IMR-90 (cell line): ENCODE data around the gene OPCML. TPM values are rescaled to one million over a fixed set of nuclear protein-coding genes. Genes with fewer than 3 reads are reported as not detected.

Experiments used
- ATAC-seq: fragments of 200-7000 bp; cut with Tn5 transposase; 2 replicates; pipeline ENCODE4 v1.9.1; 2020; ENCODE audit warnings: low read depth, mild to moderate bottlenecking, moderate library complexity
- BruUV-seq: library from RNA; stranded (reverse); fragments of 400-500 nt; replicated peaks from 2 replicates; lab custom pipeline; 2021; lab: Mats Ljungman, UMichigan
- CTCF ChIA-PET: fragments of 300-600 bp; formaldehyde crosslinking; extraction: SDS; loops from one replicate; lab custom pipeline; 2021; ENCODE audit warnings: antibody characterized with exemption; lab: Yijun Ruan, JAX
- POLR2A ChIA-PET: fragments of 300-600 bp; sonication (Branson Sonifier 250); formaldehyde crosslinking; loops from one replicate; lab custom pipeline; 2022; ENCODE audit warnings: antibody characterized with exemption; ENCODE audit not compliant: unreplicated experiment; lab: Charles Lee
- DNase-seq: peaks from one replicate; pipeline ENCODE4 v3.0.0; 2013
- H2AFZ ChIP-seq: replicated peaks from 2 replicates; pipeline ENCODE3; 2013; ENCODE audit warnings: low read length, mild to moderate bottlenecking; ENCODE audit not compliant: poor library complexity
- H2AK5ac ChIP-seq: 2 replicates; pipeline ENCODE4 v1.6.1; 2013; ENCODE audit warnings: low read depth, low read length, inconsistent platforms
- H2AK9ac ChIP-seq: replicated peaks from 2 replicates; pipeline ENCODE3; 2013; ENCODE audit warnings: mild to moderate bottlenecking, low read depth, low read length, moderate library complexity; ENCODE audit not compliant: poor library complexity
- H2BK120ac ChIP-seq: 2 replicates; pipeline ENCODE4 v1.6.1; 2013; ENCODE audit warnings: low read depth, low read length, inconsistent platforms
- H2BK15ac ChIP-seq: 3 replicates; pipeline ENCODE4 v1.6.1; 2013; ENCODE audit warnings: low read depth, low read length, inconsistent platforms
- H2BK20ac ChIP-seq: 2 replicates; pipeline ENCODE4 v1.6.1; 2013; ENCODE audit warnings: low read depth, mild to moderate bottlenecking, inconsistent platforms, low read length, moderate library complexity
- H2BK5ac ChIP-seq: 2 replicates; pipeline ENCODE4 v1.6.1; 2013; ENCODE audit warnings: mild to moderate bottlenecking, low read depth, low read length, inconsistent platforms; ENCODE audit not compliant: poor library complexity, severe bottlenecking
- H3K14ac ChIP-seq: replicated peaks from 2 replicates; pipeline ENCODE4 v1.6.1; 2013; ENCODE audit warnings: low read depth, low read length, inconsistent platforms
- H3K18ac ChIP-seq: 2 replicates; pipeline ENCODE4 v1.6.1; 2013; ENCODE audit warnings: low read depth, low read length, control low read depth
- H3K23ac ChIP-seq: 2 replicates; pipeline ENCODE4 v1.6.1; 2013; ENCODE audit warnings: low read depth, low read length, inconsistent platforms
- H3K27ac ChIP-seq: 2 replicates; pipeline ENCODE4 v1.5.1; 2013; ENCODE audit warnings: mild to moderate bottlenecking, control low read depth, low read length; ENCODE audit not compliant: insufficient read depth
- H3K27me3 ChIP-seq: 2 replicates; pipeline ENCODE4 v1.6.1; 2013; ENCODE audit warnings: low read length; ENCODE audit not compliant: control insufficient read depth, insufficient read depth
- H3K36me3 ChIP-seq: 2 replicates; pipeline ENCODE4 v1.6.1; 2013; ENCODE audit warnings: low read length, mixed read lengths; ENCODE audit not compliant: control insufficient read depth, insufficient read depth
- H3K4ac ChIP-seq: 2 replicates; pipeline ENCODE4 v1.6.1; 2013; ENCODE audit warnings: low read depth, low read length, inconsistent platforms
- H3K4me1 ChIP-seq: 2 replicates; pipeline ENCODE4 v1.6.1; 2013; ENCODE audit warnings: low read length, mixed read lengths; ENCODE audit not compliant: control insufficient read depth, insufficient read depth
- H3K4me2 ChIP-seq: 2 replicates; pipeline ENCODE4 v1.6.1; 2013; ENCODE audit warnings: low read depth, mild to moderate bottlenecking, control low read depth, low read length, moderate library complexity
- H3K4me3 ChIP-seq: 2 replicates; pipeline ENCODE4 v1.5.1; 2013; ENCODE audit warnings: low read depth, mild to moderate bottlenecking, control low read depth, low read length, moderate library complexity; ENCODE audit not compliant: insufficient read depth
- H3K56ac ChIP-seq: 2 replicates; pipeline ENCODE4 v1.6.1; 2013; ENCODE audit warnings: low read length, inconsistent platforms; ENCODE audit not compliant: insufficient read depth; ENCODE audit errors: extremely low read depth
- H3K79me1 ChIP-seq, 2 experiments: 2 replicates each; pipeline ENCODE4 v1.6.1; 2013; ENCODE audit warnings: low read length in 2 of 2, inconsistent platforms in 1 of 2, low read depth in 1 of 2
- H3K9ac ChIP-seq: 2 replicates; pipeline ENCODE4 v1.6.1; 2013; ENCODE audit warnings: low read depth, low read length, control low read depth
- H3K9me1 ChIP-seq: 2 replicates; pipeline ENCODE4 v1.6.1; 2013; ENCODE audit warnings: low read length, inconsistent platforms; ENCODE audit not compliant: insufficient read depth
- H3K9me3 ChIP-seq: 2 replicates; pipeline ENCODE4 v1.6.1; 2013; ENCODE audit warnings: low read length; ENCODE audit not compliant: control insufficient read depth, insufficient read depth
- H4K20me1 ChIP-seq: 2 replicates; pipeline ENCODE4 v1.6.1; 2013; ENCODE audit warnings: low read length, inconsistent platforms; ENCODE audit not compliant: insufficient read depth
- H4K5ac ChIP-seq: 2 replicates; pipeline ENCODE4 v1.6.1; 2013; ENCODE audit warnings: mild to moderate bottlenecking, low read depth, low read length, control low read depth
- H4K8ac ChIP-seq, 2 experiments: 2 replicates each; pipeline ENCODE4 v1.6.1; 2013; ENCODE audit warnings: low read depth in 2 of 2, low read length in 2 of 2, control low read depth in 1 of 2, inconsistent platforms in 1 of 2
- H4K91ac ChIP-seq: 2 replicates; pipeline ENCODE4 v1.6.1; 2013; ENCODE audit warnings: low read depth, low read length, inconsistent platforms; ENCODE audit not compliant: insufficient read depth
- CTCF ChIP-seq: conservative IDR thresholded peaks from 2 replicates; pipeline ENCODE4 v1.5.1; 2012; ENCODE audit warnings: mild to moderate bottlenecking, low read depth, low read length, improper control_type of control experiment
- MAFK ChIP-seq: IDR thresholded peaks from 2 replicates; pipeline ENCODE4 v1.6.1; 2012; ENCODE audit warnings: low read depth, low read length, improper control_type of control experiment
- NFE2L2 ChIP-seq: fragments of 150-350 bp; IDR thresholded peaks from 2 replicates; pipeline ENCODE4 v1.6.1; 2016; ENCODE audit warnings: low read depth, mild to moderate bottlenecking, low read length
- RAD21 ChIP-seq: IDR thresholded peaks from 2 replicates; pipeline ENCODE4 v1.6.1; 2012; ENCODE audit warnings: low read length, improper control_type of control experiment
- SMC3 ChIP-seq: fragments of 150-350 bp; IDR thresholded peaks from 2 replicates; pipeline ENCODE4 v1.6.1; 2016; ENCODE audit warnings: low read depth, mild to moderate bottlenecking, antibody characterized with exemption, low read length, moderate library complexity
- WGBS, 2 experiments: methylation state at CpG; one replicate each; pipeline versions ENCODE4 v1.1.5 to v1.1.7; 2013; ENCODE audit warnings: missing lambda C conversion rate in 2 of 2; ENCODE audit not compliant: insufficient read length in 1 of 2; ENCODE audit errors: extremely low coverage in 2 of 2; 5-methylcytosine and 5-hydroxymethylcytosine counted together
- dilution Hi-C: fragments of 300-500 bp; cut with HindIII; formaldehyde crosslinking; loops from one replicate; pipeline ENCODE4 v1.14.3; 2018; ENCODE audit warnings: low sequenced_read_pairs; ENCODE audit not compliant: unreplicated experiment
- in situ Hi-C: fragments of 300-500 bp; cut with MboI; formaldehyde crosslinking; loops from 3 replicates; pipeline ENCODE4 v1.14.3; 2019; ENCODE audit warnings: low sequenced_read_pairs, inconsistent platforms, mixed read lengths
- intact Hi-C: fragments of 100-400 bp; cut with micrococcal nuclease; formaldehyde crosslinking; loops from 2 replicates; pipeline ENCODE4 v1.10.0; 2022
- polyA plus RNA-seq, 3 experiments: library from polyadenylated mRNA; depleted of rRNA; stranded (reverse); fragments of >200 nt; gene quantifications; 2 replicates each; pipeline ENCODE4 v1.2.3, GENCODE V29; 2012; ENCODE audit warnings: low replicate concordance in 1 of 3
- total RNA-seq: library from RNA; depleted of rRNA; stranded (reverse); fragments of >200 nt; gene quantifications from 2 replicates; pipeline ENCODE4 v1.2.3, GENCODE V29; 2012
- TF ChIP-seq, protein P1 (sequence below): fragments of 150-350 bp; IDR thresholded peaks from 2 replicates; pipeline ENCODE4 v1.6.1; 2017; ENCODE audit warnings: mild to moderate bottlenecking, antibody characterized with exemption, low read length, low read depth

OPCML gene
- total and polyA plus RNA-seq, 2 of the 4 experiments (the other 2 are of a cell fraction): under 0.01 to 2.6 TPM

DNA sequence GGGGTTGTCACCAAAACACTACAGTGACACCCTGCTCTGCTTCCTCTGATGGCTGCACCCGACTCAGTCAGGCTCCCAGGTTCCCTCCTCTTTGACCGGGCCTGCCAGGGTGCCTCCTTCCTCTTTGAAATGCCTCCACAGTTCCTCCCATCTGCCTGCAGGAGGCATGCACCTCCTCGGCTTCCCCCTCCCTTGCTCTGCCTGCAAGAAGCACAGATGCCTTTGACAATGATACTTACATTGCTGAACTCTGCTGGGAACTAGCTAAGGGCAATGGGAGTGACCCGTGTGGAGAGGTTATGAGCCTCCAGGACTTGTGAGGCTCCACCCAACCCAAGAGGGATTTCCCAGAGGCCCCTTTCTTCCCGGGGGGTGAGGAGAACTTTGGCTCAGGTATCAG is 674.1 kb downstream of the OPCML start:
- ATAC-seq (peak; percentile 75), DNase-seq (peak; percentile 55)
- intact Hi-C loops (no loop called here), in situ Hi-C loops (no loop called here), dilution Hi-C loops (no loop called here)
- Histone ChIP-seq H2BK20ac (no peak overlapping the region), H3K36me3 (no peaks in the 10 kb centered on the region), H3K9ac (no peak overlapping the region), H4K5ac (no peak overlapping the region), H3K27ac (no peak overlapping the region), H4K91ac (no peak overlapping the region), H3K4me1 (no peaks in the 10 kb centered on the region), H2AK5ac (no peak overlapping the region), H3K23ac (no peak overlapping the region), H3K4me3 (no peak overlapping the region), H3K27me3 (no peaks in the 10 kb centered on the region), H4K8ac (no peak overlapping the region), H4K20me1 (no peaks in the 10 kb centered on the region), H3K18ac (no peak overlapping the region), H2BK5ac (no peak overlapping the region), H3K4ac (no peak overlapping the region), H3K14ac (no peak overlapping the region), H3K9me3 (no peaks in the 10 kb centered on the region), H3K56ac (no peak overlapping the region), H3K79me1 (no peaks in the 10 kb centered on the region), H2BK15ac (no peak overlapping the region), H3K4me2 (no peak overlapping the region), H2BK120ac (no peak overlapping the region), H2AK9ac (no peak overlapping the region), H2AFZ (peak overlapping the region; percentile 26), H3K9me1 (no peaks in the 10 kb centered on the region)
- POLR2A ChIA-PET: no interaction called here
- CTCF ChIA-PET: interaction anchor here (1.8 kb wide), 1 partner anchor 20 kb away, joined by 3 read pairs; no protein-coding TSS in a partner anchor
- no TSS peak for BruUV-seq
- WGBS, 2 experiments: no CpG with 5 or more reads among the region's 5 CpGs
- TF ChIP-seq, protein P1, sequence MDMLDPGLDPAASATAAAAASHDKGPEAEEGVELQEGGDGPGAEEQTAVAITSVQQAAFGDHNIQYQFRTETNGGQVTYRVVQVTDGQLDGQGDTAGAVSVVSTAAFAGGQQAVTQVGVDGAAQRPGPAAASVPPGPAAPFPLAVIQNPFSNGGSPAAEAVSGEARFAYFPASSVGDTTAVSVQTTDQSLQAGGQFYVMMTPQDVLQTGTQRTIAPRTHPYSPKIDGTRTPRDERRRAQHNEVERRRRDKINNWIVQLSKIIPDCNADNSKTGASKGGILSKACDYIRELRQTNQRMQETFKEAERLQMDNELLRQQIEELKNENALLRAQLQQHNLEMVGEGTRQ: no peak
- TF ChIP-seq MAFK (no peak), SMC3 (peak; percentile 33; the same call in 1 of the 2 replicates), NFE2L2 (no peak), CTCF (peak; percentile 38), RAD21 (peak; percentile 38)
